ENCODE measurements around the gene ATRAID.
A peak's percentile ranks its signal among the peaks of the same experiment; 100 is the strongest.
"Not testable (repeated sequence)": the region's sequence is repeated elsewhere in the genome, so short reads cannot be mapped to it uniquely, and the experiment has no call there.

ATRAID gene

GRCh38 chr2:27211943-27212625 is at the start of gene ATRAID, which contains the start of gene SLC5A6:
Gene ATRAID, plus strand, starts transcription at chr2:27212041. Its CDS starts 328 bp downstream, at chr2:27212369.
Gene SLC5A6, minus strand, starts transcription at chr2:27212268. Its CDS starts 4,618 bp downstream, at chr2:27207650.
- peak; percentile 97 for ATAC-seq
- Mint-ChIP-seq H3K27me3 (no peaks in the 10 kb centered on the region), H3K4me3 (peak within 1 kb of the TSS; percentile 100), H3K4me1 (peaks cover 45% of the 10 kb centered on the region), H3K36me3 (peaks cover 31% of the 10 kb centered on the region), H3K9me3 (no peaks in the 10 kb centered on the region), H3K27ac (peak within 1 kb of the TSS; percentile 100)

GRCh38 chr2:27162151-27163121 is 49.4 kb upstream of the ATRAID start:
- Mint-ChIP-seq H3K27me3 (no peaks in the 10 kb centered on the region), H3K27ac (no peak overlapping the region), H3K36me3 (no peaks in the 10 kb centered on the region), H3K9me3 (no peaks in the 10 kb centered on the region), H3K4me3 (no peak overlapping the region), H3K4me1 (peaks cover 16% of the 10 kb centered on the region)
- ATAC-seq = no peak

GRCh38 chr2:27164960-27165763 is 46.7 kb upstream of the ATRAID start:
- no peak overlapping the region for H3K4me3 Mint-ChIP-seq
- H3K36me3 Mint-ChIP-seq = no peaks in the 10 kb centered on the region
- H3K9me3 Mint-ChIP-seq = no peaks in the 10 kb centered on the region
- peaks cover 20% of the 10 kb centered on the region for H3K4me1 Mint-ChIP-seq
- ATAC-seq = no peak
- H3K27ac Mint-ChIP-seq = peak overlapping the region; percentile 25
- H3K27me3 Mint-ChIP-seq = peaks cover 14% of the 10 kb centered on the region

- H3K4me1 Mint-ChIP-seq = peaks cover 16% of the 10 kb centered on the region
- ATAC-seq = peak; percentile 64
- H3K27ac Mint-ChIP-seq = no peak overlapping the region
- no peaks in the 10 kb centered on the region for H3K9me3 Mint-ChIP-seq
- no peaks in the 10 kb centered on the region for H3K36me3 Mint-ChIP-seq
- H3K27me3 Mint-ChIP-seq = peaks cover 14% of the 10 kb centered on the region
- H3K4me3 Mint-ChIP-seq = no peak overlapping the region
Measured at GRCh38 chr2:27170581-27171337, 41.1 kb upstream of the ATRAID start.

- Mint-ChIP-seq H3K4me3 (no peak overlapping the region), H3K4me1 (peaks cover 16% of the 10 kb centered on the region), H3K27ac (no peak overlapping the region), H3K9me3 (no peaks in the 10 kb centered on the region), H3K27me3 (peaks cover 14% of the 10 kb centered on the region), H3K36me3 (no peaks in the 10 kb centered on the region)
- ATAC-seq = no peak
Measured at GRCh38 chr2:27171351-27171848, 40.4 kb upstream of the ATRAID start.

- no peak for ATAC-seq
- Mint-ChIP-seq H3K4me1 (peaks cover 16% of the 10 kb centered on the region), H3K9me3 (no peaks in the 10 kb centered on the region), H3K27ac (no peak overlapping the region), H3K4me3 (no peak overlapping the region), H3K27me3 (peaks cover 9% of the 10 kb centered on the region), H3K36me3 (no peaks in the 10 kb centered on the region)
Measured at GRCh38 chr2:27174638-27175037, 37.2 kb upstream of the ATRAID start.

GRCh38 chr2:27175330-27175729 is 36.5 kb upstream of the ATRAID start:
- Mint-ChIP-seq H3K27ac (no peak overlapping the region), H3K9me3 (no peaks in the 10 kb centered on the region), H3K27me3 (peaks cover 13% of the 10 kb centered on the region), H3K36me3 (no peaks in the 10 kb centered on the region), H3K4me1 (peaks cover 11% of the 10 kb centered on the region), H3K4me3 (no peak overlapping the region)
- ATAC-seq = no peak

GRCh38 chr2:27175781-27176180 is 36.1 kb upstream of the ATRAID start:
- H3K36me3 Mint-ChIP-seq, H3K9me3 Mint-ChIP-seq, H3K4me3 Mint-ChIP-seq, ATAC-seq, H3K4me1 Mint-ChIP-seq, H3K27ac Mint-ChIP-seq: not testable (repeated sequence)
- H3K27me3 Mint-ChIP-seq = peaks cover 17% of the 10 kb centered on the region

GRCh38 chr2:27177441-27178351 is 34.1 kb upstream of the ATRAID start:
- Mint-ChIP-seq H3K4me1 (no peaks in the 10 kb centered on the region), H3K4me3 (no peak overlapping the region), H3K36me3 (no peaks in the 10 kb centered on the region), H3K27ac (no peak overlapping the region), H3K9me3 (no peaks in the 10 kb centered on the region), H3K27me3 (peaks cover 36% of the 10 kb centered on the region)
- ATAC-seq = no peak

- Mint-ChIP-seq H3K27me3 (peaks cover 44% of the 10 kb centered on the region), H3K36me3 (no peaks in the 10 kb centered on the region), H3K9me3 (no peaks in the 10 kb centered on the region), H3K4me3 (no peak overlapping the region), H3K4me1 (no peaks in the 10 kb centered on the region), H3K27ac (no peak overlapping the region)
- ATAC-seq = no peak
Measured at GRCh38 chr2:27178469-27178868, 33.4 kb upstream of the ATRAID start.

- Mint-ChIP-seq H3K27me3 (peaks cover 49% of the 10 kb centered on the region), H3K4me1 (no peaks in the 10 kb centered on the region), H3K27ac (no peak overlapping the region), H3K9me3 (no peaks in the 10 kb centered on the region), H3K36me3 (no peaks in the 10 kb centered on the region), H3K4me3 (no peak overlapping the region)
- ATAC-seq = no peak
Measured at GRCh38 chr2:27179344-27180000, 32.4 kb upstream of the ATRAID start.

GRCh38 chr2:27182346-27182745 is 29.5 kb upstream of the ATRAID start:
- Mint-ChIP-seq H3K27me3 (peaks cover 49% of the 10 kb centered on the region), H3K4me1 (no peaks in the 10 kb centered on the region), H3K4me3 (no peak overlapping the region), H3K36me3 (no peaks in the 10 kb centered on the region), H3K9me3 (no peaks in the 10 kb centered on the region), H3K27ac (no peak overlapping the region)
- no peak for ATAC-seq

GRCh38 chr2:27184115-27184514 is 27.7 kb upstream of the ATRAID start:
- no peaks in the 10 kb centered on the region for H3K36me3 Mint-ChIP-seq
- no peak for ATAC-seq
- H3K27me3 Mint-ChIP-seq = peaks cover 46% of the 10 kb centered on the region
- H3K4me3 Mint-ChIP-seq = no peak overlapping the region
- H3K9me3 Mint-ChIP-seq = no peaks in the 10 kb centered on the region
- H3K27ac Mint-ChIP-seq = no peak overlapping the region
- H3K4me1 Mint-ChIP-seq = no peaks in the 10 kb centered on the region
